ENCODE results near the gene TNFRSF11A.
A peak's percentile ranks its signal among the peaks of the same experiment; 100 is the strongest.

Gene TNFRSF11A

DNA sequence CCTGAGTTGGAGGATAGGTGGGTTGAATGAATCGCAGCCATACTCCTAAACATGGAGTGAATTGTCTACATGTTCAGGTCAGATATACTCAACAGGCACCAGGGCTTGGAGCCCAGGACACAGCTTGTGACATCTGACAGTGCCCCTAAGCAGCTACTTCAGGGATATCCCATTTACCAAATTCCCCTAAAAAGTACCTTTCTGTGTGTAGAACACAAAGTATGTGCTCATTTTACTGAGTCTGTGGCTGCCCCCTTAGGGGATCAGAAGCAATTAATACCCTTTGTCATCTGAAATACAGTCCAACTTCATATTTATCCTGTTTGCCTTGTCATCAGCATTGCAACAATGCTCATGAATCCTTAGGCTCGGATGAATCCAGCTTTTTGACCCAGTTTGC lies 20.8 kb downstream of the TNFRSF11A start:
- no peak for DNase-seq

DNA sequence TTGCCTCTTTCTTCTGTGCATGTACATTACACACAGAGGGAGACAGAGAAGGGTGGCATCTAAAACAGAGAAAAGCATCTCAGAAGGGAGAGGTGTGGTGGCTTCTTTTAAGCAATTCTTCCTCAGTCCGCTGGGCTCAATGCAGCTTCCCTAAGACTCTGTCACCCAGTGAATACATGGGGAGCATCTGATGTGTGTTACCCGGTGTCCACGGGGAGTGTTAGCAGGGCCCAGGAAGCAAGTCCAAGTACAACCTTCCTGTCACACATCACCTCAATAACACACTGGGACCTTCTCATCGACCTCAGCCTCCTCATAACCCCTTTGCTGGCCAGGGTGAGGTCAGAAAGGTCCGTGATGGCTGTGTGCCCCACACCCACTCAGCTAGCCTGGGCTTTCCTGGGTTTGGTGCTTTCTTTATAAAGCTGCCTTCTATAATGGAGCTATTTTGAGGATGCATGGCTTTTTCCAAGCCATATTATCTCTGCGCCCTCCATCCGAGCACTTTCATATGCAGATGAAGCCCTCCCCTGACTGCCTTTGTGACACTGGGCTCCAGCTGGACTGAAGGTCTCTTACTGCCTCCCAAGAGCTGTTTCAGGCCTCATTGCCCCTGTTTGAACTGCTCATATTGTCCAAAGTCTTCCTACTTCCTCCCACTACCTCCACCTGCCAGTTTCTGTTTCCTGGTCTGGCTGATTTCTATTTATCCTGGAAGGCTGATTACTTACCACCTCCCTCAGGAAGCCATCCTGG lies 21.4 kb downstream of the TNFRSF11A start:
- DNase-seq, result no peak

DNA sequence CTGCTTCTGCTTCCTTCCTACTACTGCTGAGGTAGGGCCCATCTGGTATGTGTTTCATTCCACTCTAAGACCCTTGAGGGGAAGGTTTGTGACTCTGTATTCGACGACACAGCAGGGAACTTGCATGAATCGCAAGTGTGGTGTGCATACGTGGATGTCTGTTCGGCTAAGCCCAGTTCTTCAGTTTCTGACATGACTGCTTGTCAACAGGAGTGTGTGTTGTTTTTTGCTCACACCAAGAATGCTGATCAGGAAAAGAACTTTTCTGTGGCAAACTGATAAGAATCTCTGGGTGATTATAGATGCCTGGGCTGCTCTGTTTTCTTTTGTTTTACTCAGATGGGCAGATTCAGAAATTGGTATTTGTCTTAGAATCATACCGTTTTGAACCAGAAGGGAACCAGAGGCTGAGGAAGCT lies 22.0 kb downstream of the TNFRSF11A start:
- DNase-seq, result no peak

DNA sequence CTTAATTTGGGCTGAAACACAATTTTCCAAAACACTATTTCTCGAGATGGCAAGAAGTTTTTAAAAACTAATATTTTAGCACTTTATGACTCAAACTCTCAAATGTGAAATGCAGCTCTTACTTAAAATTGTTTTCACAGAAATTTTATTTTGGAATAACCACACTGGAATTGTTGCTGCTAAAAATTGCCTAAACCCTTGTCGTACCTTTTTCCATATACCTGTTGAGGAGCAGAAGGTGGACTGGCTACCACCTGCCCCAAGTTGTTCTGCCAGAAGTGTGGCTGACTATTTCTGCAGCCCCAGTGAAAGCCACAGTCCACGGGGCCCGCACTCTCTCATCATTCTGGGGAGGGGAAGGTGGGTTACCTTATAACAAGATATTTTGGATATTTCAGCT lies 23.4 kb downstream of the TNFRSF11A start:
- DNase-seq, result no peak

DNA sequence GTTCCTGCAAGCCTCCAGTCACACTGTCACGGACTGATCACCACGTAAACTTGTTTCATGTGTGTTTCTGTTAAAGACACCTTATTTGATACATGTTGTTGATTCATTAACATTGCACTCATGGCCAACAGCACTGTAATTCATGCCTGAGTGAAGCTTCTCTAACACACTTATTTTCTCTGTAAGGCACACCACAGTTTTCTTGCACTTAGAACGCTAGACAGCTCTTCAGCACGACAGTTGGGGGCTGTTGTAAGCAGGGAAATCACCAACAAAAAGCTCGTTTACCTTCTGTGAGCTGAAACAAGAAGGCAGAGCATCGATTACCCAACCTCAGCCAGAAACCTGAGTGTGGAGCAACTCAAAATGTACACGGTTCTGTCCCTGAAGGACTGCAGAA lies 28.1 kb downstream of the TNFRSF11A start:
- DNase-seq, result no peak

DNA sequence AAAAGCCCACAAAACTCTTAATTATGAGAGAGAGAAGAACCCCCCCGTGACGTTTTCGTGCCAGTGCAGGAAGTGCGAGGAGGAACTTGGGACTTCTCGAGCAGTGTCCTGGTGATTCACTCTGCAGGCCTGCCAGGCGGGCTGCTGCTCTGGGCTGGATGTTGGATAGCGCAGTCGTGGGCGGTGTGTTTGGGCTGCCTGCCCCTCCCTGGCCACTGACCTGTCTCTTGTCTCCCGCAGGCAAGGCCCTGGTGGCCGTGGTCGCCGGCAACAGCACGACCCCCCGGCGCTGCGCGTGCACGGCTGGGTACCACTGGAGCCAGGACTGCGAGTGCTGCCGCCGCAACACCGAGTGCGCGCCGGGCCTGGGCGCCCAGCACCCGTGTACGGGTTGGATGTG lies 29.0 kb downstream of the TNFRSF11A start:
- DNase-seq, result no peak

DNA sequence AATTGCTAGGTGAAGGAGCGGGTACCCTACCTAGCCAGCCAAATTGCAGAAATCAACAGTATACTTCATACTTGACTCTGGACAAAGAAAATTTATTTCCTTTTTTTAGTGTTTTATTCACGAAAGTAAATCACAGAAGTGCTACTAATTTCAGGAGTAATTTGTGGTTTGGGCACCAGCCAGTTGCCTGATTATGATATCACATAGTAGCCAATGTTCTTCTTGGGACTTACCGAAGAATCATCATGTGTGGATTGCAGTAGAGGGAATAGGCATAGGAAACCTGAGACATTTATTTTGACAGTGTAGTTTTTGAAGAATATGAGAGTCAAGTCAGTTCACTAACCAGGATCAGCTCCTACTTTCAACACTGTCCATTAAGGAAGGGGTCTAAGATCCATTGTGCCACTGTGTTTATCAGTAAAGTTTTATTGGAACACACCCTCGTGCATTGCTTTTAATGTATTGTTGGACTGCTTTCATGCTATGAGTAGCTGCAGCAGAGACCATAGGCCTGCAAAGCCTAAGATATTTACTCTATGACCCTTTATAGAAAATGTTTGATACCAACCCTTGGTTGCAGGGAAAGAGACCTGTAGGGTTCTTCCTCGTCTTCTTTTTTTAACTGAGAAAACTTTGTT lies 32.1 kb downstream of the TNFRSF11A start:
- no peak for DNase-seq

DNA sequence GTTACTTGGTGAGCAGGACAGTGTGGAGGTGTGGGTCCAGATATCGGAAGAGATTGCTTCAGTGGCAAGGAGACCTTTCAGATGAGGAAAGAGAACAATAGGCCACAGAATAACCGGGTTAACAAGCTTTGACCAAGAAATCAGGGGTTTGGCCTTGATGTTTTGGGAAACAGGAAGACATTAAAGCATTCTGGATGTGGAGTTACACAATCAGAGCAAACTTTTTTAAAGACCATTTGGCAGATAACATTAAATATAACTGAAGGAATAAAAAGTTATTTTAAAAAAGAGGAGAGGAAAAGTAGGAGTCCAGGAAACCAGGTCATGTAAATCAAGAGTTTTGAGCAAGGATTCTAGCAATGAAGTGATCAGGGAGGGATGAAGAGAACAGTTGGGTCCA lies 35.7 kb downstream of the TNFRSF11A start:
- DNase-seq, result no peak

DNA sequence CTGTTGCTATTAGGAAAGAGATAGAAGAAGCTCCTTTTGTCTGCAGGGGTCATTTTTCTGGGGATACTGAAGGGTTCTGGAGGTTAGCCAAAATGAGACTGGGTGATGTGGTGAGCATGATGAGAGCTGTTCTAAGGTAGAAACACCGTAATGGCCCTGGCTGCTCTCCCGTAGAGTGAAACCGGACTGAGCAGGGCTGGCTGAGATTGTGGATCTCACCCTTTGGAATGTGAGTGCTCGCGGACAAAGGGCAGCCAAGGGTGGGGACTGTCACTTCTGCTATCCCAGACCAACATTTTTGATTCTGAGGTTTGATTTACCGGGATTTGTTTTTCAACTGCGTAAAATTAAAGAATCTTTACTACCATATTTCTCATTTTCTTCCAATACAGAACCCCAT lies 36.2 kb downstream of the TNFRSF11A start:
- no peak for DNase-seq

DNA sequence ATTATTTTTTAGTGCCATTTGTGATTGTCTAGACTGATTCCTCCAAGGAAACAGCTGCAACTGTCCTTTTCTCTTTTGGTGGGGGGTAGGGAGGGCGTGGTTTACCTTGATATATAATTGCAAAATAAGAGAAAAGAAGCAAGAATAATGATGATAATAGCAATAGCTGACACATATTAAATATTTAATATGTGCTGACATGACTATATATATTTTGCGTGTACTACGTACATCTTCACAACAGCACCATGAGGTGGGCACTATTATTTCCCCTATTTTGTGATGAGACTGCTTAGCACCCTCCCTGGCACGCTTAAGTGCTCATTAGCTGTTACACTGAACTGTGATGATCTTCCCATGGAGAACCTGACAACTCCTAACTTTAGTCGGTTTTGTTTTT lies 39.4 kb downstream of the TNFRSF11A start:
- no peak for DNase-seq

DNA sequence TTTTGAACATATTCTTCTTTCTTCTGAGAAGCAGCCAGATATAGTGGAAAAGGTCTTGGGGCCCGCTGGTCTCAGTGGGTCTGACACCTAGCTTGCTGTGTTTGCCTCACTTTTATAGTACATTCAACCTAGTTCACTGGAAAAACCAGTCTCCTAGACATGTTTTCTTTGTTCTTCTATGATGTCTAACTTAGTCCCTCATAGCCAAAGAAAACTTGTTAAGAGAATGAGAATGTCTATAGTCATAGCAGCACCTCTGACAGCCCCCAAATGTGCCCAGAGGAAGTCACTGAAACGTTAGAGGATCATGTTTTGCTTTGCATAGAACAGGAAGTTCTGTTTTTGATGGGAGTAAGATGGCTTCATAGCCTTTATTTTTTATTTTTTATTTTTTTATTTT lies 40.3 kb downstream of the TNFRSF11A start:
- DNase-seq, result no peak

DNA sequence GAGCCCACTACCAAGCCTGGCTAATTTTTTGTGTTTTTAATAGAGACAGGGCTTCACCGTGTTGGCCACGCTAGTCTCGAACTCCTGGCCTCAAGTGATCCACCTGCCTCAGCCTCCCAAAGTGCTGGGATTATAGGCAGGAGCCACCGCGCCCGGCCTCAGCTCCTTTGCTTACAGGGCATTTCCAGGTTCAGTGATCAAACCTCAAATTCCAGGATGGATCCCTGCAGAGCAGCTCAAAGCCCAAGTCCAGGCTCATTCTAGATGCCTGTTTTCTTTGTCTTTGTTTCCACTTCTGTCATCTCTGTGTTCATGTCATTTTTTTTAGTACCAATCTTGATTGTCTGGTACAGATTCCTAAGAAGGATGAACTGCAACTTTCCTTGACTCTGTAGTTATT lies 41.9 kb downstream of the TNFRSF11A start:
- DNase-seq, result no peak

DNA sequence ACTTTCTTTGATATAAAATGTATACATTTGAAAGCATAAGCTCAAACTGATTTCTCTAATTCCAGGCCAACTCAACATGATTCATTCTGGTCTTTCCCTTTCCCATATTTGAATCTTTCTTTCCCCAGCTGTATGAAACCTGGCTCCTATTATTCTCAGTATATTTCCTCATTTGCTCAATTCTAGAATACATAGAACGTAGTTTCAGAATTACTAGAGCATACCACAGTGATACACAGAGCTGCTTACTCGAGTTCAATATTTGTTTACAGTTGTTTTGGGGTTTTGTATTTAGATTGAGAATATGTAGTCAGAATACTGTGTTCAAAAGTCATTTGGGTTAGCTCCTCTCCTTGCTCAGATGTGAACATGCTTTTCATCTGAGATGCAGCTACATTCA lies 43.0 kb downstream of the TNFRSF11A start:
- no peak for DNase-seq

DNA sequence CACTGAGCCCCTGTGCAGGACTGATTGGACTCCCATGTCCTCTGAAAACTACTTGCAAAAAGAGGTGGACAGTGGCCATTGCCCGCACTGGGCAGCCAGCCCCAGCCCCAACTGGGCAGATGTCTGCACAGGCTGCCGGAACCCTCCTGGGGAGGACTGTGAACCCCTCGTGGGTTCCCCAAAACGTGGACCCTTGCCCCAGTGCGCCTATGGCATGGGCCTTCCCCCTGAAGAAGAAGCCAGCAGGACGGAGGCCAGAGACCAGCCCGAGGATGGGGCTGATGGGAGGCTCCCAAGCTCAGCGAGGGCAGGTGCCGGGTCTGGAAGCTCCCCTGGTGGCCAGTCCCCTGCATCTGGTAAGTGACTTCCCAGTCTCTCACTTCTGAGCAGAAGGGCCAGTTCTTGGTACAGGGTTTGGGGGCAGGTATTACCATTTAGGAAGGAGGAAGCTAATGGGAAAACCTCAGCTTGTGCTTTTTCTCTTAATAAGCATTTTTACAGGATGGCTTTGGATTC lies 44.1 kb downstream of the TNFRSF11A start:
- DNase-seq, result no peak

DNA sequence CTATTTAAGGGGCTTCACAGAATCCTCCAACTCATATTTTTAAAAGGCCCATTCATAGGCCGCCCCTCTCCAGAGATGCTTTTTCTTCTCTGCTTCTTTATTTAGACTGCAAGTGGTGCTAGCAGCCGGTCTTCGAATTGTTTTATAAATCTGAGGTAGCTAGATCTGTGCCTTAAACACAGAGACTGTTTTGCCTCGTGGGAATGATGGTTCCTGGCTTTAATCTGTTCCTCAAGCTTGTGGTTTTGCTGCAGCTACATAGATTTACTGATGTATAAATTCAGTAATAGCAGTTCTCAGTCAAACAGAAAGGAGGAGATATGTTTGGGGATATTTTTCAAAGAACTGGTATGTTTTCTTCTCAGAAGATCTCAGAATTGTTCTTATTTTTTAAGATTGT lies 45.3 kb downstream of the TNFRSF11A start:
- DNase-seq, result no peak

DNA sequence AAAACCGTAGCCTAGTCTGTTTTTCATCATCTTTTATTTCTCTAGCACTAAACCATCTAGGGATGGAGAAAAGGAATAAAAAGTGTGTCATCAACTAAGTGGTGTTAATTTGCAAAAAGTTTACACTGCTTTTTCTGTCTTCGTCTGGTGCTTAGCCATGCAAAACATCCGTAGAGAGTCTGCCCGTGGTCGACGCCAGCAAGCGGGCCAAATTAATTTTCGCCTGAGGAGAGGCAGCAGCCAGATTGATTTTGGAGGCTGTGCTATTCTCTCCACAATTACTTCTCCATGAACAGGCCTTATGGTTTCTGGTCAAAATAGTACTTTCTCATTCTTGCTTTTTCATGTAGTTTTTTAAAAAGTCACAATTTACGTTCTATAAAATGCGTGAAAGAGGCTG lies 46.3 kb downstream of the TNFRSF11A start:
- peak; percentile 14 for DNase-seq

DNA sequence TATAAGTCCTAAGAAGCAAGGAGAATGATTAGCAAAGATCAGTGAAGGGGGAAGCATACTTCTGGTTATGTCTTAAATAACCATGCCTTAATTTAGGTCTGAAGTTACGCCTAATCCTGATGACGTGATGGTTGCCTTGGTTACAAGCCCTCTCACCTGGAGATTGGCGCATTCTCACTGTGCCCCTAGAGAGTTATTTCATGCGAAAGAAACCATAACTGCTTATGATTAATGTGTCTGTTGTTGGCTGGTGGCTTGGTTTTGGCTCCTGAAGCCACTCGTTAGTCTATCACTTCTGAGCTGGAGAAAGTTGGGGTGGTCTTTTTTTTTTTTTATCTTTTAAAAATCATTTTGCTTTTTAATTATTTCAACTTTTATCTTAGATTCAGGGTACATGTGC lies 47.0 kb downstream of the TNFRSF11A start:
- no peak for DNase-seq

DNA sequence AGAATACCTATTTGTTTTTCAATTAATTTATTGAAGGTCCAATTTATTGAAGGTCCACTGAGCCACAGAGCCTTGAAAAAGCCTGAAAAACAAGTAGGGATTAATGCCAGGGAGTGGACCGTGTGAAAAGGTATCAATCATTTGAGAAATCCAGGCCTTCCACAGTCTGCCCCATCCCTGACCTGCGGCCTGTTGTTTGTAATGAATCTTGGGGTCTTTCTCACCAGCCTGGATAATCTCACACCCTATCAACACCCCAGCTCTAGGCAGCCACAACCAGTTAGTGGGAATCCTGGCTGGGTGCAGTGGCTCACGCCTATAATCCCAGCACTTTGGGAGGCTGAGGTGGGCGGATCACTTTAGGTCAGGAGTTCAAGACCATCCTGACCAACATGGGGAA lies 47.8 kb downstream of the TNFRSF11A start:
- no peak for DNase-seq

DNA sequence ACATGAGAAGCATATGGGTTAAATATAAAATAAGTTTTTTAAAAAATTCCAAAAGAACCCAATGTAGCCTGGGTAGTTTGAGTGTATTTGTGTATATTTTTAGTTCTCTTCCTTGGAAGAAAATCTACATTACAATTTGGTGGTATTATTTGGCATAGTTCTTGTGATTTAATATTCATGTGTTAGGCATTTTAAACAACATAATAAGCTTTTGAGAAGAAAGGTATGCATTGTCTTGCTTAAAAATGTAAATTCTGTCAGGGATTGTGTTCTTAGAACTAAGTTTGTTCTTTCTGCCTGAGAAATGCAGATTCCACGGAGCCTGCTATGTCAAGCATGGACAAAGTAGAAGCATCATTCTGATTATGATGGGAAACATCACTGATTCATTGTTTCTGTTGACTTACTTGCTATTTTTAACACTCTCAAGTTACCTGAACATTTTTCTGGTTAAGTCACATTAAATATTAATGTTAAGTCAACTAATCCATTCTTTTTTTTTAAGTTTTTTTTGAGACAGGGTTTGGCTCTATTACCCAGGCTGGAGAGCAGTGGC lies 49.4 kb downstream of the TNFRSF11A start:
- no peak for DNase-seq

DNA sequence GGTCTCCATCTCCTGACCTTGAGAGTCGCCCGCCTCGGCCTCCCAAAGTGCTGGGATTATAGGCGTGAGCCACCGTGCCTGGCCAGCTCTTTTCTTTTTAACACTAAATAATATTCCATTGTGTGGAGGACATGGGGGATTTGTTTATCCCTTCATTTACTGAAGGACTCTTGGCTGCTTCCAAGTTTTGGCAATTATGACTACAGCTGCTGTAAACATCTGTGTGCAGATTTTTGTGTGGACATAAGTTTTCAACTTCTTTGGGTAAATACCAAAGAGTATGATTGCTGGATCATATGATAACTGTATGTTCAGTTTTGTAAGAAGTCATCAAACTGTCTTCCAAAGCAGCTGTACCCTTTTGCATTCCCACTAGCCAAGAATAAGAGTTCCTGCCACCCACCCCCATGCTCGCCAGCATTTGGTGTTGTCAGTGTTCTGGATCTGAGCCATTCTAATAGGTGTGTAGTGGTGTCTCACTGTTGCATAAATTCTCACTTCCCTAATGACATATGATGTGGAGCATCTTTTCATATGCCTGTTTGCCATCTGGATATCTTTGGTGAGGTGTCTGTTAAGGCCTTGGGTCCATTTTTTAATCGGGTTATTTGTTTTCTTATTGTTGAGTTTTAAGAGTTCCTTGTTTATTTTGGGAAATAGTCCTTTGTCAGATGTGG lies 52.2 kb downstream of the TNFRSF11A start:
- no peak for DNase-seq

DNA sequence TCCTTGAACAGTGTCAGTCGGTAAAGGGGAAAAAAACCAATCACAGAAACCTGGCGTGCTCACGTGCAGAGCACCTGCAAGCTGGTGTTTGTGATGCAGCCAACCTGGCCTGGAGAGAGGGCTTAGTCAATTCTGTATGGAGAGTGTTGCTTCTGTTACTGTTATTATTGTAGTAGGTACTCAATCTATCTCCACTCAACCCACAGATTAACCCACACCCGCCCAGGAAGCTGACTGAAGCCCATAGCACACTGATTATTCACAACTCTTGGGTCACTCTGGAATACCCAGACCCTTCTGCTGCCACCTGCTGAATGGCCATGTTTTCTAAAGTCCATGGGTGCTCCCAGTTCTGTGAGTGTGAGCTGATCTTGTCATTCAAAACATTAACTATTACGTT lies 53.9 kb downstream of the TNFRSF11A start:
- no peak for DNase-seq

DNA sequence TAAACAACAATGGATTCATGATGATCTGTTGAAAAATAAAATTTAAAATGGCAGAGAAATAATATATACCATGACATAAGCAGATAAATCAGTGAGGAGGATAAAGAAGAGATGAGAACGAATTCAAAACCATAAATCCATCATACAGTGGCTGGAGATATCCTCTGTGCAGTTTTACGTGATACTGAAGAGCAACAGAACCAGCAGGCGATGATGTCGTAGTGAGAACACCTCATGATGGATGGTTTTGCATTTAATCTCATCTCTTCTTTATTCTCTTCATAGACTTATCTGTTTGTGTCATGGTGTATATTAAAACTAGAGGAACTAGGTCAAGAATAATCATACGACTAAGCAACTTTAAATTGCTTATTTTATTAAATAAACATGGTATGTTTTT lies 56.3 kb downstream of the TNFRSF11A start:
- no peak for DNase-seq

DNA sequence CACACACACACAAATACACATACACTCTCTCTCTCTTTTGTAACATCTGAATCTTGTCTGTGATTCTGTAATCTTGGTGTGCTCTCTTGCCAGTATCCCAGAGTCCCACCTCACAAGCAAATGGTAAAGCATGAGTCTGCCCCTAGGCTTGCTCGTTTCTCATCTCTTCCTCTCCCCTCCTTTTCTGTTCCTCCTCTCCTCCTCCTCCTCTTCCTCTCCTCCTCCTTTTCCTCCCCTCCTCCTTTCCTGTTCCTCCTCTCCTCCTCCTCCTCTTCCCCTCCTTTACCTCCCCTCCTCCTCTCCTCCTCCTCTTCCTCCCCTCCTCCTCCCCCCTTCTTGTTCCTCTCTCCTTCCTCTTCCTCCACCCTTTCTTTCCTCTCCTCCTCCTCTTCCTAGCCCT lies 59.0 kb downstream of the TNFRSF11A start:
- DNase-seq, result no peak

DNA sequence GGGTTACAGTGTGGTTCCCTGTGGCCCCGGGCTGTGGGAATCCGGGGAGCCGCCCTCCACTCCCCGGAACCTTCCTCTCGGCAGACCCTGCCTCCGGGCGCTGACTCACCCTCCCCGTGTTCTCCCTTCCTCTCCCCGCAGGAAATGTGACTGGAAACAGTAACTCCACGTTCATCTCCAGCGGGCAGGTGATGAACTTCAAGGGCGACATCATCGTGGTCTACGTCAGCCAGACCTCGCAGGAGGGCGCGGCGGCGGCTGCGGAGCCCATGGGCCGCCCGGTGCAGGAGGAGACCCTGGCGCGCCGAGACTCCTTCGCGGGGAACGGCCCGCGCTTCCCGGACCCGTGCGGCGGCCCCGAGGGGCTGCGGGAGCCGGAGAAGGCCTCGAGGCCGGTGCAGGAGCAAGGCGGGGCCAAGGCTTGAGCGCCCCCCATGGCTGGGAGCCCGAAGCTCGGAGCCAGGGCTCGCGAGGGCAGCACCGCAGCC lies 59.5 kb downstream of the TNFRSF11A start:
- DNase-seq, result no peak
